GM21737 (cell line): ENCODE measurements around the gene FBXO11.
"Not testable (repeated sequence)": the region's sequence is repeated elsewhere in the genome, so short reads cannot be mapped to it uniquely, and the experiment has no call there.

ENCODE experiments used
- ATAC-seq: cut with Tn5 transposase; IDR thresholded peaks from one replicate; pipeline ENCODE4 v1.9.1; 2021; ENCODE audit warnings: mild to moderate bottlenecking, moderate library complexity; ENCODE audit not compliant: unreplicated experiment

FBXO11 gene

DNA sequence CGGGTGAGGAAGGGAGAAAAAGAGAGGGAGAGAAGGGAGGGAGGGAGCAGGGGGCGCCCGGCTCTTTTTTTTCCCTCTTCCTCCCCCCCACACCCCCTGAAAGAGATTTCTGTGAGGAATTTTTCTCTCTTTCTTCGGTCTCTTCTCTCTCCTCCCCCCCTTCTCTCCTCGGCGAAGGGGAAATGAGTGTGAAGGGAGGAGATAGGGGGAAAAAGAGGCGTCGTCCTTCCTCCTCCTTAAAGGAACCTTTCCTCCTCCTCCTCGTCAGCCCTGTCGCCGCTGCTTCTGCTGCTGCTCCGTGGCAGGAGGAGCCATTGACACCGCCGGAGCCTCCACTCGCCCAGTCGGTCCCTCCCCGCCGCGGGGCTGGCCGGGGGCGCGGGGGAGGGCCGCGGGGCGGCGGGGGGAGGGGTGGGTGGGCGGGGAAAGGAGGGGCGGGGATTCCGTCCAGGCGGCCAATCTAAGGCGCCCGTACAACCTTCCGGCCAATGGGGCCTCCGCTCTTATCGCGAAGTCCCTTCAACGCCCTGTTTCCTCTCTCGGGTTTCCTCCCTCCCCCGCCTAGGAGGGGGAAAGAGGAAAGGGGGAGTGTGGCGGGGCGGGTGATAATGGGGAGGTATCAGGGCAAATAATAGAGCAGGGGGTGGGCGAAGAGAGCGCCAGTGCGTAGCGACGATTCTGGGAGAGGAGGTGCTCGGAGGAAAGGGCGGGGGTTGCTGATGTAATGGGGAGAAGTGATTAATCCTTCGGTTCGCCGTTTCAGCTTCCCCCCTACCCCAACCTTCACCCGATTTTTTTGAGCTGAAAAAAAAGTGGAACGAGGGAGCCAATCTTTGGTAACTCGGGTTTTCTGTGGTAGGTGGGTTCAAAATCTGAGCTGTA is at the start of gene FBXO11:
TSS of gene FBXO11 (minus strand) at position 342 of the 882 bp plus-strand sequence. CDS start 778 bp downstream, outside the sequence.
- peak; percentile 90 for ATAC-seq

DNA sequence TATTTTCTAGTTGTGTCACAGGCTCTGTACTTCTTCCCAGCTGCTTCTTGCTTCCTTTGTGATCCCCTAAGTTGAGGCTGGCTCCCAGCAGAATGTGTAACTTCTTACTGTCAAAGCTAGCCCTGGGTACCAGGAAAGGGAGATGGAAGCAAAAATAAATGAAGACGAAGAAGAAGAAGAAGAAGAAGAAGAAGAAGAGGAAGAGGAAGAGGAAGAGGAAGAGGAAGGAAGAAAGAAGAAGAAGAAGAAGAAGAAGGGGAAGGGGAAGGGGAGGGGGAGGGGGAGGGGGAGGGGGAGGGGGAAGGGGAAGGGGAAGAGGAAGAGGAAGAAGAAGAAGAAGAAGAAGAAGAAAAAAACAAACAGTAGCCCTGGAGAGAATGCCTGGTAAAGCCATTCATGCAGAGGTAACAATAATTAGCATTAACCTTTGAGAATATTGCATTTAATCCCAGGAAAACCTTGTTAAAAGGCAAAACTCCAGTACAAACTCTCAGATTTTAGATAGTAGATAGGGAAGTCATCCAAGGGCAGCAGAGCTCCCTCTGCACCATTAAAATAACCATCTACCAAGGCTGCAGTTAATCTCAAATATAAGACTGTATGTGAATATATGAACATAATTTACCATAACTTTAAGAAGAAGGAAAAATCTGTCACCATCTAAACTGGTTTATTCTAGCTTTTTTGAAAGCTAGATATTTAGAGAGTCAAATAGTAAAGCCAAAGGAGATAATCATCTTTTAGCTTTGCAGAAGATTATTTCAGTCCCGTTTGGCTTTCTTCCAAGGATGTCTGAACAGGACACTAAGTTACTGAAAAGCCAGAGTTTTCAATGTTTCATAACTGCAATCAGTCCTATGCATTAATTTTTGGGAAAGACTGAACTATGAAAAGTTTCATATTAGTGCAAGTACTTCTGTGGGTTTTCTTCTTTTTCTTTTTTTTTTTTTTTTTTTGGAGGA is 44.3 kb upstream of the FBXO11 start:
- no peak for ATAC-seq

DNA sequence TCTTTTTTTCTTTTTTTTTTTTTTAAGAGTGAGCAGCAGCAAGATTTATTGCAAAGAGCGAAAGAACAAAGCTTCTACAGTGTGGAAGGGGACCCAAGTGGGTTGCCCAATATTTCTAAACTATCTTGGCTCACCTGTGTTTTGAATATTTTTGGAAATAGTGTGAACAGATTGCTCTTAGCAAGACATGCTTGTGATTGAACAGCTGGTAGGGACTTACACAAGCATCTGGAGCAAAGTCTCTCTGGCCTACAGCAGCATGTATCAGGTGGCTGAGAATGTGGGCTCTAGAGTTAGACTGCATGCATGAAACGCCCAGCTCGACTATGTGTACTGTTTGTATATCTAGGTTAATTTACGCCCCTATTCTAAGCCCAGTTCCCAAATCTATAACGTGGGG is 40.3 kb upstream of the FBXO11 start:
- ATAC-seq = no peak

DNA sequence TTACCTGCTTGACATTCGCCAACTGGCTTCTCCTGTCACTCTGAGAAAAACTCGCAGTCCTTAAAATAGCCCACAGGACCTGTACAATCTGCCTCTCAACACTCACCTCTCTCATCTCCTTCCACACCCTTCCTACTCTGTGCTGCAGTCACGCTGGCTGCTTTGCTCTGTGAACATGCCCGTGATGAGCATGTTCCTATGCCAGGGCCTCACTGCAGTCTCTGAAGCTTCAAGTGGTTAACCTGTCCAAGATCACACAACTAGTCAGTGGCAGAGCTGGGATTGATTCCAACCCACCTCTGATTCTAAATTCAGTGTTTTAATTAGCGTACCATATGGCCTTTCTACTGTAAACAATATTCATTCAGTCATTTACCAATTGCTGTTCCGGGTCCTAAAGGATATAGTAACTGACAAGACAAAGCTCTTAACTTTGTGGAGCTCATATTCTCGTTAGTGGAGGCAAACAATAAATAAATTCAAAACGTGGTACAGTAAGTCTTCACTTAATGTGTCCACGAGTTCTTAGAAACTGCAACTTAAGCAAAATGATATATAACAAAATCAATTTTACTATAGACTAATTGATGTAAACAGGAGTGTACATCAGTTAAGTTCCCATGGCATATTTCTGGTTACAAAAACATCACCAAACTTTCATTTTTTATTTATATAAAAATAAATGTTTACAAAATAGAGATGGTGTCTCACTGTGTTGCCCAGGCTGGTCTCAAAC is 38.9 kb upstream of the FBXO11 start:
- no peak for ATAC-seq

DNA sequence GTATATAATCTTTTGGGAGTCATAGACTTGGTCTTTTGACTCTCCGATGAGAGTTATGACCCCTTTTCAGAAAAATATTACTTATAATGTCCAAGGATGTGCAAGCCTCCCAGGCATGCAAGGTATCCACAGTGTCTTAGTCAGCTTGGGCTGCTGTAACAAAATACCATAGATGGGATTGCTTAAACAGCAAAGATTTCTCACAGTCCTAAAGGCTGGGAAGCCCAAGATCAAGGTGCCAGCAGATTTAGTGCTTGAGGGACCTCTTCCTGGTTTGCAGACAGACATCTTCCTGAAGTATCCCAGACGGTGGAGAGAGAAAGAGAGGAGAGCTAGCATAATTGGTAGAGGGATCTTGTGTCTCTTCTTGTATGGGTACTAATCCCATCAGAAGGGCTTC is 35.6 kb upstream of the FBXO11 start:
- no peak for ATAC-seq

DNA sequence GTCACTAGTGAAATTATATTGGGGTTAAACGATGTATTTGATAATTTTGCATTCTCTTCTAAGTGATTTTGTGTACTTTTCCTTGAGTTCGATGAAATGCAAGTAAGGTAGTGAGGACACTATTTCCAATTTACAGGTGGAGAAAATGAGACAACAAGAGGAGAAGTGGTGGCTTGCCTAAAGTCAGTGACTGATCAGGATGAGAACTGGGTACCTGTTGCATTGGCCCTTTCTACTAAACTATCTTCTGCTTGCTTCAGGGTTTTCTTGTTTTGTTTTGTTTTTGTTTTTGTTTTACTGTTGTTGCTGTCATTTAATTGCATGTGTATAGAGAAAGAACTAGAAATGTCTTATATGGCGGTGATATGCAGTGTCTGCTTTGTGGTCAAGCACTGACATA is 31.4 kb upstream of the FBXO11 start:
- no peak for ATAC-seq

DNA sequence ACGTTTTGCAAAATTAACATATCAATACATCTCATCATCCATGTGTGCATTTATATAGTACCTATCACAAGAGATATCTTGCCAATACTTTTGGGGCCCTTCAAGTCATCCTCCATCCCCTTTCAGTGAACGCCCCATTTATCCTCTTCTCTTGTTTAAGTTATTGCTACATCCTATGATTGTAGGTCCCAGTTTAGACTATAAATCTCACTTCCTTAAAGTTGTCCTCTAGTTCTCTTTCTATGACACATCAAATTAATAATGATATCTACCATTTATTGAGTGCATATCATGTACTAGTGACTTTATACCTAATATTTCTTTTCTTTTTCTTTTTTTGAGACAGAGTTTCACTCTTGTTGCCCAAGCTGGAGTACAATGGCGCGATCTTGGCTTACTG is 28.8 kb upstream of the FBXO11 start:
- no peak for ATAC-seq

DNA sequence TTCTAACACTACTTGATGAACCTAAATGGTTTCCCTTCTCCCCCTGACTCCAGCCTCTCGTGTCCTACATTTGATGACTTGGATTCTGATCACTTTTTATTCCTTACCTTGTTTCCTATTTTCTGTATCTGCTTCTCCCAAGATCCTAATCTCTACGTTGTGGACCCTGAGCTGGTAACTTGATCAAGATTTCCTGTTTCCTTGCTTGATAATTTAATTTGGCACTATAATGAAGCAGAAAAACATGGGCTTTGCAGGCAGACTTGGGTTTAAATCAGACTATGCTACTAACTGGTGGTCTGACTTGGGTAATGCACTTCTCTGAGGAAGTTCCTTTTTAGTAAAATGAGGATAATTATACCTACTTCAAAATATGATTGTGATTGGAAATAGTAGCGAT is 11.7 kb upstream of the FBXO11 start:
- ATAC-seq = no peak

DNA sequence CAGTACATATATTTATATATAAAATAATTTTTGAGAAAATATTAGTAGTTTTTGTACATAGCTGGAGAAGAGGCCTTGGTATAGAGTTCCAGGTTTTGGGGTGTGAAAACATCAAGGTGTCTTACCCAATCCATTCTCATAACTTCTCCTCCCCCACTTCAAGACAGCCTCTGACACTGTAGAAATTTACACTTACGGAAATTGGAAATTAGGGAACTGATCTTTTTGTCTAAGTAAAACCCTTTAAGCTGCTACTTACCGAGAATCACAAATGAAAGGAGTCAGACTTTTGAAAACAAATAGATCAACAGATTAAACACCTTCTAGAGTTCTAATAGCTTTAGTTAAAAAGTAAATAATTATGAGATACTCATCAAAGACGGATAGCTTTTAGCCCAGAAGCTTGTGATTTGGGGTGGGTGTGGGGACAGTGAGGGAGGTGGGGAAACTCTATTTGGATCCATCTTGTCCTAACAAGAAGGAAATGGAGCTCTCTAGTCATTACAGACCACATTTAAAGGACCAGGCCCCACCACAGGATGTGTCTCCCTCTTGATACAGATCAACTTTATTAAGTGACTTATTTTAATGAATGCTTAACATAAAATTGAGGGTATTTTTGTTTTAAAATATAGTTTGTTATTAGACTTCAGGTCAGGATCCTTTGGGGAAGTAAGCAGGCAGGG is 11.1 kb upstream of the FBXO11 start:
- no peak for ATAC-seq

DNA sequence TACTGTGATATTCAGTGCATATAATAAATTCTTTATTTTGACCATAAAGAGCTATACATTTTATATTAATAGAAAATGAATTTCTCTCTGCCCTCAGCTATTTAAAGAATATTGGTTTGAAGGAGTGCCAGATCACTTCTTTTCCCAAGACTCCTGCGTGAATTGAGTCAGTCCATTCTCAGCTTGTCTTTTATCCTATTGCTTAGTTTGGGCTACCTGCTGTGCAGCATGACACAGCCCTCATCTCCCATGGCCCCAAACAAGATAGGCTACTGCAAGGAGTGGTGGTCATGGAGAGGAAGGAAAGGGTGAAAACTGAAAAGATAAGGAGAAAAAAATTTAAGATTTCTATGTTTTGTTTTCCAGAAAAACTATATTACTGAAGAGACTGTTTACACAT is 10.1 kb upstream of the FBXO11 start:
- ATAC-seq = no peak

DNA sequence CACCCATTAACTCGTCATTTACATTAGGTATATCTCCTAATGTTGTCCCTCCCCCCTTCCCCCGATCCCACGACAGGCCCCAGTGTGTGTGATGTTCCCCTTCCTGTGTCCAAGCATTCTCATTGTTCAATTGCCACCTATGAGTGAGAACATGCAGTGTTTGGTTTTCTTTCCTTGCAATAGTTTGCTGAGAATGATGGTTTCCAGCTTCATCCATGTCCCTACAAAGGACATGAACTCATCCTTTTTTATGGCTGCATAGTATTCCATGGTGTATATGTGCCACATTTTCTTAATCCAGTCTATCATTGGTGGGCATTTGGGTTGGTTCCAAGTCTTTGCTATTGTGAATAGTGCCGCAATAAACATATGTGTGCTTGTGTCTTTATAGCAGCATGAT is 4.4 kb upstream of the FBXO11 start:
- not testable (repeated sequence) for ATAC-seq

DNA sequence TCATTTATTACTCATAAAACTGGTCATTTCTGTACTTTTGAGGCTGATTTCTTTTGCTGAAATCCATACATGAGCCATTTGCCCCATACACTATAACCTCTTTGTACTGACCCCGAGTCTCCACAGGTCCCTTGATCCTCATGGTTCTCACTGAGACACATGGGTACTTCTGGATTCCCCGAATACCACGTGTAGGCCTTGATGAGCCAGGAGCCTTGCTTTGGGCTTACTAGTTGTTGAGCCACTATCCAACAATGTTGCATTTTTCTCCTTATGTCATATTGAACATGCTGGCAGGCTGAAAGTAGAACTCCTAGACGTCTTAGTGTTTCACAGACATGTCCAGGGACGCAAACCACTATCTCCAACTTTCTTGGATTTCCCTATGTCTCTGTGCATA is 2.4 kb upstream of the FBXO11 start:
- ATAC-seq = no peak

DNA sequence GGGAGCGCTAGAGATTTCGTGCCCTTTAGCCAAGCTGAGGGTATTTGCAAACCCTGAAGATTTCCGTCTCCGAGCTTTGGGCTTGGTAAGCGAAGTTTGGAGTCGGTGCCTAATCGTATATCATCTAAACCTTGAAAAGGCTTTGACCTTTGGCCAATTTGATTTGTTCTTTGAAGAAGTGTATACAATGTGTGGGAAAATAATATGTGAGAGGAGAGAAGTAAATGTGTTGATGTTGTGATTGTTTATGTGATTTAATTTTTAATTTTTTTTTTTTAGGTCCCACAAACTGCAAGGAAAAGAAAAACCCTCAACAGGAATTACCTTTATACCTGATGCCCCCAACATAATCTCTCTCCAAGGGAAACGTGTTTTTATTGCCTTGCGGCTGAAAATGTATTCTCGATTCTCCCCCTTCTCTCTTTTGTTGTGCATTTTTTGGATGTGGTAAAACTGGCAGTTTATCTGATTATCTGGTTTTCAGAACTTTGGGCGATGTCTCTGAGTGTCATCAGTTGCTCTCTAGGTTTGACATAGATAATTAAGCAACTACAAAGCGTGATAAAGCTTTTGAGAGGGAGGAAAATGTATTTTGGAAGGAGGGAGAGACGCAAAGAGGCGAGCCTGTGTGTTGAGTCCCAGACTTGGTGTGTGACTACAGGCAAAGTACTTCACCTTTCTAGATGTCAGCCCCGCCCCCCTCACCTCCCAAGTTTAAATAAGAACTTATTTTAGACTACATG is 912 bp upstream of the FBXO11 start:
- no peak for ATAC-seq

DNA sequence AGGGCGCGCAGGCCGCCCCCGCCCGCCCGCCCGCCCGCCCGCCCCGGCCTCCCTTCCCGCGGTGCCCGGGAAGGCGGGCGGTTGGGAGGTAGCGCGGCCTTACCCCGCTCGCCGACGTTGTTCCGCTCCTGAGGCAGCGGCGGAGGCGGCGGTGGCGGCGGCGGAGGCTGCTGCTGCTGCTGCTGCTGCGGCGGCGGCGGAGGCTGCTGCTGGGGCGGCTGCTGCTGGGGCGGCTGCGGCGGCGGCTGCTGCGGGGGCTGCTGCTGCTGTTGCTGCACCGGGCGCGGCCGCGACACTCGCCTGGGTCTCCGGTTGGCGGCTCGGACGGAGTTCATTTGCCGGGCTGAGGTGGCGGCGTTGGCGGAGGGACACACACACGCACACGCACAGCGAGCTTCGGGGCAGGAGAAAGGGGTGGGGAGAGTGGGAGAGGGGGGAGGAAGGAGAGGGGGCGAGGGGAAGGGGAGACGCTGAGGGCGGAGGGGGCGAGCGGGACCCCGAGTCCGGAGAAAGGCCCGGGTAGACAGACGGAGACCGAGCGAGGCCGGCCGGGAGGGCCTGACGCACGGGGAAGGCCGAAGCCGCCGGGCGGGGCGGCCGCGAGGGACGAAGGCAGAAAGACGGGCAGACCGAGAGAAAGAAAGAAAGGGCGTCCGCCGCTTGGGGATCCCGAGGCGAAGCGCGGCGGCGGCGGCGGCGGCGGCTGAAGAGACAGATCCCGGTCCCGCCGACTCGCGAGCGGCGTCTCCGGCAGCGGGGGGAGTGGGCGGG is 727 bp downstream of the FBXO11 start:
- peak; percentile 8 for ATAC-seq

DNA sequence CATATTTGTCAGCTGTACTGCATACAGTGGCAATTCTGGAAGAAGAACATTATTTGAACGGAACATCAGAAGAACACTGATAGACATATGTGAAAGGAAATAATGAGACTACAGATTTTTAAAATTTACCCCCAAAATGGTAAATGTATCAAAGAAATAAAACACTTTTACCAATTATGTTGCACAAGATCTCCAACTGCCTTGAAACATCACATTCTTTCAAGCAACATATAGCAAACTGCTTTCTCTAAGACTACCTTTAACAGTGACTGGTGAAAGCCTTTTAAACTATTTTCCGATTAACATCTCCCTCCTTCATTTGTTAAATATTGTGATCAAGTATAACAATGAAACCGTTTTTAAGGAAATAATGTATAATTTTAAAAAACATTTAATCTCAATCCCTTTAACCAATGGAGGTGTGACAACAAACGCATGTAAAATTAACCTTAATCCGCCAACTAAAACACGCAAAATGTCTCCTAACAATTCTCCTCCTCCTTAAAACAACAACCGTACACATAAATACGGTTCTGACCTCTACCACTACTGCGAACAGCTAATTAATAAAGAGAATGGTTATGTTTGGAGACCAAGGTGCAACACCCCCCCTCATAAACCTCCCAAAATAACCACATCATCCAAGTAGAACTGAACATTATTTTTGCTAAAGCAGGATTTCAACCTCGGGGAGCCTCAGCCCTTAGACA is 2.4 kb downstream of the FBXO11 start:
- no peak for ATAC-seq

DNA sequence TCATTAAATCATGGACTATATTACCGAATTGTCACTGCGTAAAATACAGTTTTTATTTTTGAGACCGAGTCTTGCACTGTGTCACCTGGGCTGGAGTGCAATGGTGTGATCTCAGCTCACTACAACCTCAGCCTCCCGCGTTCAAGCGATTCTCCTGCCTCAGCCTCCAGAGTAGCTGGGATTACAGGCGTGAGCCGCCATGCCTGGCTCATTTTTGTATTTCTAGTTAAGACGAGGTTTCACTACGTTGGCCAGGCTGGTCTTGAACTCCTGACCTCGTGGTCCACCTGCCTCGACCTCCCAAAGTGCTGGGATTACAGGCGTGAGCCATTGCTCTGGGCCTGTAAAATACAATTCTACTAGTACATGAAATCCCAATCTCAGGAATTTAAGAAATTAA is 4.4 kb downstream of the FBXO11 start:
- ATAC-seq = not testable (repeated sequence)

DNA sequence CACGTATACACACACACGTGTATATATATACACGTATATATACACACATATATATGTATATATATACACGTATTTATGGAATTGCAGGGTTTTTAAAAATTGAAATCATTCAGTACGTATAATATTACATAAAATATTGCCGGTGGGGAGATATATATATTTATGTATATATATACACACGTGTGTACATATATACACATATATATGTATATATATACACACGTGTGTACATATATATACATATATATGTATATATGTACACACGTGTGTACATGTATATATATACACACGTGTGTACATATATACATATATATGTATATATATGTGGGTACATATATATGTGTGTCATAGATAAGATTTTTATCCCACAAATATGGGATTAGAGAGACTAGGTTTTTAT is 5.4 kb downstream of the FBXO11 start:
- ATAC-seq = no peak
